Suppressor macrophage treated with lipopolysaccharide for 1 hour (primary cell): ENCODE measurements around the gene VSTM4.

Experiments used
- DNase-seq, 3 donors: peaks; one replicate each; pipeline ENCODE4 v3.0.0-alpha.2; 2020 to 2022

The VSTM4 gene

GRCh38 chr10:49141541-49142332 is 26.4 kb upstream of the VSTM4 start:
- no peak for DNase-seq

- DNase-seq, result no peak
Observed at GRCh38 chr10:49140304-49141177, 25.2 kb upstream of the VSTM4 start.

GRCh38 chr10:49139846-49140195 is 24.5 kb upstream of the VSTM4 start:
- peak; percentile 65 to 77 (median 77) for DNase-seq

DNA sequence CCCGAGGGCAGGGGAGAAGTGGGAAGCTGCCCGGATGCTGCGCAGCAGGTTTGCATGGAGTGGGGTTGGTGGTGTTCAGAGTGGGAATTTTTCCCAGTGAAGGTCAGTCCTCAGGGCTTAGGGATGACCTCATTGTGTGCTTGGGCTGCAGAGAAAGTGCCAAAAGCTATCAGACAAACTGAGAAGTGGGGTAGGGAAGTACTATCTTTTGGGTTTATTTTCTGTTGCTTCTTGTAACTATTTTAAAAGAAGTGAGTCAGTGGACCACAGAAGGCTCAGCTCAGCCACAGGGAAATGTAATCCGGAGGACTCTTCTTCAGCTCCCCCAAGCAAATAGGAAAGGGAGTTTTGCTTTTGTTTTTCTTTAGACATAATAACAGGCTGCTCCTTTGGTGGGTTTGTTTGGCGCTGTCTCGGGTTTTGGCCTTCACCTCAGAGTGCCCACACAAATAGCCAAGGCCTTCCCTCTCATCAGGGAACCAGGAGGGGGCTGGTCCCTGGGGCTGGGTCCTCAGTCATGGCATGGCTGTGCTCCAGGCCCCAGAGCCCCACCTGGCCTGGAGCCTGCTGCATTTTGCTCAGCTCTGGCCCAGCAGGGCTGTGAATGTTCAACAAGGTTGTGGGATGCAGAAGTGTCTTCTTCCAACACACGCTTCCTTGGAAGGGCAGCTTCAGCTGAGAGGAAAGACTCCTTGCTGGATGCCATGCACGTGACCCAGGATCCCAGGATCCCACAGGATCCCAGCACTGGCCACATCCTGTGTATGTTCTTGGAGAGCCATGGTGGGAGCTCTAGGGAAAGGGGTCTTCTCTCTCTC is 23.9 kb upstream of the VSTM4 start:
- DNase-seq, result peak; percentile 79 to 91 (median 90)

DNA sequence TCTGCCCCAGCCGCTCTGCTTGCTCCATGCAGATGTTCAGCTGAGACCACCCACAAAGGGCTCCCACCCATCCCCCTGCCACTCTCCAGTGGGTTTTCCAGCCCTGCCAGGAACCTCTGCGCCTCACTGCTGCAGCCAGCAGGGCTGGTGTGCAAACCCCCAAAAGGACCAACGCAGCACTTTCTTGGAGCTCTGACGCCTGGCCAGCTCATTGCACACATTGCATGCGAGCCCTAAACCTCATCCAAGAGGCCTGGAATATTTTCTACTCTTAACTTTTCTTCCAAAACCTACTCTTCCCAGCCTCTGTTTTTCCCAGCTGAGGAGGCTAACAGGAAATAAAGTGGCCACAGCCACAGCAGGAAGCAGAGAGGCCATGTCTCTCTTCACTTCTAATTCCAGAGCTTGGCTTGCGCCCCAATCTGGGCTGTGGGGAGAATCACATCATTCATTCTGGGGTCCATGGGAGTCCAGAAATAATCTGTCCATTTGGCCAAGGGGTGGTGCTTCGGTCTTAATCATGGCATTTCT is 23.1 kb upstream of the VSTM4 start:
- no peak for DNase-seq

DNA sequence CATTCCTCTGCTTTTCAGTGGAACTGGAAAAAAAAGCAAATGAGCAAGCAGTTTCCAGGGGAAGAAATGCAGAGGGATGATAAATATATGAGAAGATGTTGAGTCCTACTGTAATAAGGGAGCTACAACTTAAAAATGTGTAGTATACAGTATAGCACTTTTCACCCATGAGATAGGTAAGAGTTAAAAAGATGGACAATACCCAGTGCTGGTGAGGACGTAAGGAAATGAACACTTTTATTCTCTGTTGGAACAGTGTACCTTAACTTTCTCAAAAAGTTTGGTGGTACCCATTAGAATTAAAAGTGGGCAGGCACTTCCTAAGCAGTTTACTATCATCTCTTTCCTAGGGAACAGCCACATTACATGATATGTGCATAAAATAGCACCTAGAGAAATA is 21.2 kb upstream of the VSTM4 start:
- DNase-seq, result no peak

DNA sequence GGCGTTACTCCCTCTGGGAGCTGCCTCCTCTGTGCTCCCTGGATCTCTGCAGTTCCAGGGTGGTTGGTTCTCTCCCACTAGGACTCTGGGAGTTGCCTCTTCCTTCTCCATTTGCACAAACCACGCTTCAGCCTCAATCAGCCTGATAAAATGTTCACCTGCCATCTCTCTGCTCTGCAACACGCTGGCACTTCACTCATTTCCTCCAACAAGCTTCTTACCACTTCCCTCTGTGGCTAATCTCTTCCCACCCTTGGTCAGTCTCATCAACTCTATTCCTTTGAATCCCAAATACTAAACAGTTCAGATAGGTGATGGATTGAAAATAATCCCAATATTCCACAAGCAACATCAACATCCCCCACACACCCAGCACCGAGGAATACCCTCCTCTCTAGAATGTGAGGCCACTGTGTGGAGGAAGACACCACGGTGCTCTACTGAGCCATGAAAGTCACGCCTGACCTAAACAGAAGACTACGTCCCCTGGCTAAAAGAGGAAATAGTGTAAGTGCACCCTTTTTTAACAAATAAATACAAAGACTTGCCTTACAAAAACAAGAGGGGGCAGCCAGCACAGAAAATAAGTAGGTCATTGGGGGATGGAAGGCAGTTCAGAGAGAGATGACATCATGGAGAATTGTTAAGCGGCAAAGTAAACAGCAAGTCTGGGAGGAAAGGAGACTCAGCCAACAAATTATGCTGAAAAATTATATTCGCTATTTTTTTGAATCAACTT is 20.4 kb upstream of the VSTM4 start:
- peak in 2 of 3 donors; percentile 28 for DNase-seq

- DNase-seq, result no peak
Observed at GRCh38 chr10:49134327-49134726, 19.0 kb upstream of the VSTM4 start.

DNA sequence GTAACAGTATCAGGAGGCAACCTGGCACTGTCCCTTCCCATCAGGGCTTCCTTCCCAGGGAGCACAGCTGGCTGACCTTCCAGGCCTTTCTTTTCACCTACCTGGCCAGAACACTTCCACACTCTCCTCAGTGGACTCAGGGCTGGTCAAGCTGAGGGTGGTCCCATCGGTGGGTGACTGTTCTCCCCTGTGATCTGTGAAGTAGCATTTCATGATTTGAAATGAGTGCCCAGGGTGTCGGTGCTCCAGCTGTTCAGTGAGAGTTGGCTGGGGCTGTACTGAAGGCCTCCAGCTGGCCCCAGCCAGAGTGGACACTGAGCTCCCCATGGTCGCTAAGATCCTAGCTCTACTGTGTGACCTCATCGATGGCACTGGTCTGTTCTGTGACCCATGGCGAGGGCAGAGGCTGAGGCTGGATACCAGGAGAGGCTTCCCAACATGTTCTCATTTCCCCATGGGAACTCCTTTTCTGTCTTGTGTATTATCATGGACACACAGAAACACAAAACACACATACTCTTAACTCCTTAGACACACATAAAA is 18.5 kb upstream of the VSTM4 start, which contains the start of gene FAM170B:
FAM170B (minus strand) TSS at position 316 of the 543 bp plus-strand sequence; CDS start at position 213, 103 bp downstream.
- DNase-seq, result no peak

GRCh38 chr10:49132362-49132737 is 17.0 kb upstream of the VSTM4 start:
- DNase-seq, result no peak

GRCh38 chr10:49131507-49132361 is 16.4 kb upstream of the VSTM4 start:
- DNase-seq, result no peak

- DNase-seq, result peak; percentile 46 to 60 (median 53)
Observed at GRCh38 chr10:49129376-49129775, 14.1 kb upstream of the VSTM4 start.

GRCh38 chr10:49128854-49129253 is 13.5 kb upstream of the VSTM4 start:
- DNase-seq, result no peak

- DNase-seq, result no peak
Observed at GRCh38 chr10:49123981-49124950, 8.9 kb upstream of the VSTM4 start.

DNA sequence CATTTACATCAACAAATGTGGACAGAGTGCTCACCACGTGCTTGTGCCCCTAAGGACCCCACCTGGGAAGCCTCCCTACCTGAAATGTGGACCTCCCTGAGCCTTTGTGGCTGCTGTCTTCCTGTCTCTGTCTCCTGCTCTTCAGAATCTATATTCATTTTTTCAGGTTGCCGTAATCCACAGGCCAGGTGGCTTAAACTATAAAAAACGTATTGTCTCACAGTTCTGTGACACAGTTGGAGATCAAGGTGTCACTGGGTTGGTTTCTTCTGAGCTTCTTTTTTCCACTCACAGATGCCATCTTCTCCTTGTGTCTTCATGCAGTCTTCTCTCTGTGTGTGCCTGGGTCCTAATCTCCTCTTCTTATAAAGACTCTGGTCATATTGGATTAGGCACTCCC is 5.6 kb upstream of the VSTM4 start:
- DNase-seq, result no peak

DNA sequence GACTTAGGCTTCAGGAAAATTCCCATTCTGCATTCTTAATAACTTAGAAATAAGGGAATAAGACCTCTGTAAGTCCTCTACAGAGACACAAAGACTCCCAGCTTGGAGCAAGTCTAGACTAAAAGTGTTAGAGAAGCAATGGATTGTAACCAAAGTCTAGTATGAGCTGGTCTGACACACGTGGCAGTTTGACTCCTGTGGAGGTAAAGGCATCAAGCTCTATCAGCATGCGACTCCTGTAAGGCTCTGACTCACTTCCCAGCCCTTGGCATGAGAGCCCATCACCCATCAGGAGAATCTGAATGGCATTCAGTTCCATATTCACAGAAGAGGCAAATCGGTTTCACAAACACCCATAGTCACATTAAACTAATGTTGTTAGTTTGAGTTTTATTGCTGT is 4.4 kb upstream of the VSTM4 start:
- DNase-seq, result no peak

DNA sequence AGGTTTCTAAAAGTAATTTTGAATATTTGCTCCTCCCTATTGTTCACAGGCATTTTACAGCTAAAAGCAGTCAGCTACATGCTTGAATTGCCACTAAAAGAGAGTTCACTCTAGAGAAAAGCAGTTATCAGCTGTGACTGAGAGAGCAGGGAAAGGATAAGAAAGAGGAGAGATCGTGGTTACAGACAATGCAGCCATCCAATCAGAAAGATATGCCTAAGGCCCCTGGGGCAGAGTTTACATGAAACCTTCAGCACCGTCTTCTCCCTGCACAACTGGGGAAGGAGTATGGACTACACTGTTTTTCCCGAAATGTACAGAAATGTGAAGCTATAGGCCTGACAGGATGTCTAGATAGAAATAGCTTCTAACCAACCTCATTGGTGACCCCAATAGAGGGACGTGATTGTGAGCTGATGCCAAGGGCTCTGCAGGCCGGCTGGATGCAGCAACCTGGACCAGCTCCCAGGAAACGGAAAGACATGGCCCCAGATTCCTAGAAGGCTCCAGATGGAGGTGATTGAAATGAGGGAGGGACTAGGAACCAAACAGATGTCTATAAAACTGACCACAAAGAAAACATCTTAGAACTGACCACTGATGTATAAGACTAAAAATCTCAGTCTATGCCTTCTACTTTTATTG is 3.2 kb upstream of the VSTM4 start:
- no peak for DNase-seq

DNA sequence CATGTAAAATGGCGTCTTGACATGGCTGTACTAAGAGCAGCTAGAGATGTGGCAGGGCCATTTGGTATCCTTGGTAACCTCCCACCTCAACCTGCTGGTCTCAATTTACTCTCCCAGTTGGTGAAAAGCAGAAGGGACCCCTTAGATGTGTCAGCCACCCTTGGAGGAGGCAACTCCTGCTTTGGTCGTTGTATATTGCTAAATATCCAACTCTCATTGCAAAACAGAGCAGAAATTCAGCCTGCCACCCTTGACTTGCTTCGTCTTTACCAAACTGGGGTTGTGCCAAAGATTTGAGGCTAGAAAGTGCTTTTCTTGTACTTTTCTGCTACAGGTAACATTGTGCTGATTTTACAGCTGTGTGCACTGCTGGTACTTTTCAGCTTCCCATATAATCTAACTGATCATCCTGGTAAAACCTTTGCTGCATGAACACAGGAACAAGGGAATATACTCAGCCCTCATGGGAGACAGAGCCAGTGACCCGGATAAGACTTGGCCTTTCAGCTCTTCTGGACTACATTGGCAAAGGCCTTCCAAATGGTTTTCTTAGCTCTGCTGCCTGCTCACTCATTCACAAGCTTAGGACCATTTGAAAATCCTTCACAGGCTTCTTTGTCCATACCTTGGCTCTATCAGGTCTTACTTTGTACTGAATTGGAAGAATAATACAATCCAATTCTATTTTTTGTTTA is 2.2 kb upstream of the VSTM4 start:
- DNase-seq, result no peak
